GM10847 (cell line): ENCODE results near the gene EFNA4.

Source experiments
- POLR2A ChIP-seq: IDR thresholded peaks from 2 replicates; pipeline ENCODE4 v1.6.1; 2011; ENCODE audit not compliant: insufficient read length; ENCODE audit errors: extremely low read depth

EFNA4 gene

DNA sequence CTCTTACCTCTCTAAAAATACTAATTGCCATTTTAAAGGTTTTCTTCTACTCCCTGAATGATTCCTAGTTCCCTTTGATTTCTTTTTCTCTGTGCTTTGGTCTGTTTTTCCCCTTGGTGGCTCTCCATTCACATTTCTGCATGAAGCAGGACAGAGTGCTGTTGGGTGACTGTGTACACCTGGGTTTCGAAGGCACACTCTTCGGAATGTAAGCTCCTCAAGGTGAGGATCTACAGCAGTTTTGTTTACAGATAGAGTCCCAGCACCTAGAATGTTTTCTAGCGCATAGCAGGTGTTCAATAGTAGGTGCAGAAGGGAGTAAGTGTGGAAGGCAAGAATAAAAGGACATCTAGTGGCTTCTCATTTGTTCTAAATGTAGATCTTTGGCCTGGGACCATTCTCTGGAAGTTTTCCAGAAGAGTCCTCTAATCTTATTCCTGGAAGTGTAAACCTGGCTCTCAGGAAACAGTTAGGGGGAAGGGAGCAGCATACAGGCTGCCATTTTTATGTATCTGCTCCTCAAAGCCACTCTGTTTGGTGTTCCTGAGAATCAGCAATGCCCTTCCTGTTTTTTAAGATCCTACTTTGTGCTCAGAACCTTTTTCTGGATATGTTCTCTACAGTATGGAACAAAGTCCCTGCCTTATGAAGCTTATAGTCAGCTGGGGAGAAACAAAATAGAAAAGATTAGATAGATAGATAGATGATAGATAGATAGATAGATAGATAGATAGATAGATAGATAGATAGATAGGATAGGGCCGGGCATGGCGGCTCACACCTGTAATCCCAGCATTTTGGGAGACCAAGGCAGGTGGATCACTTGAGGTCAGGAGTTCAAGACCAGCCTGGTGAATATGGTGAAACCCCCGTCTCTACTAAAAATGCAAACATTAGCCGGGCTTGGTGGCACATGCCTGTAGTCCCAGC is 41.3 kb downstream of the EFNA4 start:
- TF ChIP-seq POLR2A = no peak

DNA sequence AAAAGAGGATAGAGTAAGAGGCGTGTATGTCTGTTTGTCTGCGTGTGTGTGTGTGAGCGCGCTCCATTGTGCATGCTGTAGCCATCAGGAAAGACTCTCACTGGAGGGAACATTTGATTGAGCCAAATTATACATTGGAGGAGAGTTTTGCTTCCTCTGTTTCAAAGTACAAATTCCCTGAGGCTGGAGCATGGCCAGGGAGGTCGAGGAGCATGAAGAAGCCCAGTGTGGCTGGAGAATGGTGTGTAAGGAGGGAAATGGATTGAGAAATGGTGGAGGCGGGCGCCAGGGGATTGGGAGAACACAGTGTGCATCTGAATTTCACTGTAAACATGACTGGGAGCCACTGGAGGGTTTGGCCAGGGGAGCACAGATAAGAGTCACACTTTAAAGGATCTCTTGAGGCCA is 42.1 kb downstream of the EFNA4 start:
- no peak for TF ChIP-seq POLR2A

DNA sequence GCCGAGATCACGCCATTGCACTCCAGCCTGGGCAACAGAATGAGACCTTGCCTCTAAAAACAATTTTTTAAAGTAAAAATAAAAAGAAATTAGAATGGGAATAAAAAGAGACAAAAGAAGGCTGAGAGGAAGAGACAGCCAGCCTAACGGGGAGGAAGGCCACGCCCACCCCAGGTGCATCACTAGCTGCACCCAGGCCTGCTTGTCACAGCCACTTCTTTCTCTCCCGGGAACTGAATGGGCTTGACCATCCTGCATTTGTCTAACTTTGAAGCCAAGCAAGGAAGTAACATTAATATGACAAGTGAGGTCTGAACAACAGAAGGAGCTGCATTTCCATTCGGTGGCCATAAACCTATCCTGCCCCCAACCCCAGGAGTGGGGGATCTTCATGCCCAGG is 43.3 kb downstream of the EFNA4 start:
- TF ChIP-seq POLR2A = no peak

DNA sequence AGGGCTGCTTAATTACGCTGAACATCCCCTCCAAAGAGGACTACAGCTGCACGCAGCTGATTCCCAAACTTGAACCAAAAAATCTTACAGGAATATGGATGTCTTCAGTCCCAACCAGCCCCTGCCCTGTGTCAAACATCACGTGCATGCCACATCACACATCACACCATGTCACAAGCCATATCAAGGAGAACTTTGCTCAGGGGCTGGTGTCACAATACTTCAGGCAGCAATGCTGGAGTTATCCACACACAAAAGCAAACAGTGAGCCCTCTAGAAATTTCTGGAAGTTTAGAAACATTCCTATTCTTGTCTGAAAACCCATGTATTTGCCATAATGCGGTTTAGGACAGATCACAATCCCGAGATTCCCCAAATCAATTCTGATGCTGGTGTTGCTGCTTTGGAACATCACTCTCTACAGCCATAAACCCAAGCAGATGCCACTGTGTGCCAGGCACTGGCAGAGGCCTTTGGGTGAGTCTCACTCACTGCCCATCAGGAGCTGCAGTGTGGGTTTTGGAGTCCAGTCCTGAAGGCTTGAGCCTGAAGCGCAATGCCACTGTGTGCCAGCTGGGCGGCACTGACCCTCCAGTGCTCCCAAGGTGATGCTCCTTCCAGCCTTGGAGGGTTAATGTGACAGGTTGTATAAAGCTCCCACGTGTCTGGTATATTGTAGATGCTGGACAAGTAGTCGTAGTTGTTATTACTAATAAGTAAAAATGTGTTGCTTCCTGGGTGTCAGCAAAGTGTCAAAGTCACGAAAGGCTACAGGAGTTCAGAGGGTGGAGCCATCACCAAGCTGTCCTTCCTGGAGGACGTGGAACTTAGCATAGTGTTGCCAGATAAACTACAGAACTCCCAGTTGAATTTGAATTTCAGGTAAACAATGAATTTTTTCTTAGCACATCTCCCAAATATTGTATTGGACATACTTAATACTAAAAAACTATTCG is 44.0 kb downstream of the EFNA4 start:
- no peak for TF ChIP-seq POLR2A

DNA sequence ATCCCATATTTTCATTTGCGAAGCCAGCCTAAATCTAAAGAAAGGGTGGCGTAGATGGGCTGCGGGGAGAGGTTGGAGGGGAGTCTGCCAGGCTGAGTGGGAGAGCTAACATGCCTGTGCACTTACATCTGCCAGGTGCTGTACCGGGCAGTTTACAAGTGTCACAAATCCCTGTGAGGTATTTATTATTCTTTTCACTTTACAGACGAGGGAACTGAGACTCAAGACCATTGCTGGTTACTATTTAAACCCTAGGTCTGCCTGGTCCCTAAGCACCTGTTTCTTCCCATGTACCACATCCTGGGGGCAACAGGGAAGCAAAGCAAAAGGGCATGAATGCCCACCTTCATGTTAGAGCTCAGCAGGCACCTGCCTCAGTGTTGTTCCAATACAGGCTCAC is 44.8 kb downstream of the EFNA4 start:
- TF ChIP-seq POLR2A = no peak

DNA sequence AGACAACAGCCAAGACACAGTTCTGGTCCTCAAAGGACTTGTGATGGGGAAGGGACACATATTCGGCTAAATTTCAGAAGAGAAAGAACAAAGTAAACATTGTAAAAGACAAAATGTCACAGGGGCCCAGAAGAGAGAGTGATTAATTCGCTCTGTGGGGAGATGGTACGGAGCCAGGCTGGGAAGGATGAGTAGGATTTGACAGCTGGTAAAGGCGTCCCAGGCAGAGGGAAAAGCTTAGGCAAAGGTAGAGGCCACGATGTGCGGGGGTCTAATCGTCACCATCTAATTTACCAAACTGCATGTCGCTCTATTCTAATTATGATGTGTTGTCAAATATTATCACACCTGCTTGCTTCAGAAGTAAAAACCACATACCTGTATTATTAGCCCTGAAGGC is 46.8 kb downstream of the EFNA4 start:
- no peak for TF ChIP-seq POLR2A

DNA sequence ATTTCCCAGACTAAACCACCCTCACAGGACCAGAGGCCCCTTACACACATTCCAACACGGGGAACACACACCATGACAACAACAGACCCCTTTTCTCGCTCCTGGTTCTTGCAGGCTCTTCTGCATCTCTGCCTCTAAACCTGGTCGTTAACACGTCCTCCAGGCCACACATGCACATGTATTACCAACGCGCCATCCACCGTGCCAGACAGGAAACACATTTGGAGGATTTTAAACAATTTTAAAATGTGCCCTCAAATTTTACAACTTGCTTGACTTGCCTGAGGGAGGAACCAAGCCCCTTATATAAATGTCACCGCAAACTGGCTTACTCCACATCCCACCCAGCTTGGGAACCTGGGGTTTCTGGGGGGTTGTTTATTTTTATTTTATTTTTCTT is 47.3 kb downstream of the EFNA4 start:
- TF ChIP-seq POLR2A = no peak

DNA sequence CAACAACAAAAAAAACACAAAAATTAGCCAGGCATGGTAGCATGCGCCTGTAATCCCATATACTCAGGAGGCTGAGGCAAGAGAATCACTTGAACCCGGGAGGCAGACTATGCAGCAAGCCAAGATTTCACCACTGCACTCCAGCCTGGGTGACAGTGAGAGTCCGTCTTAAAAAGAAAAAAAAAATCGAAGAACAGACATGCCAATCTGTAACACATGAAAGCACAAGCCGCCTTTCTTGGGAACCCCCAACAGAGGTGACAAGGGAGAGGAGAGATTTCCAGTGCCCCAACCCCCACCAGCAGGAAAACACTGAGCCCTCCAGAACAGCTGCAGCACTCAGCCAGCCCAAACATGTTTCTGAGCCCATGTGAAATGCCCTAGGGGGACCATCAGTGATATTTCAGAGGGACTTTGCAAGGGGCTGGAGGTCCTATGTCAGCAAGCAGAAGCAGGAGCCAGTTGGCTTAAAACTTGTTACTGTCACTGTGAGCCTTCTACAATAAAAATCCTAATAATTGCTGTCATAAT is 50.0 kb downstream of the EFNA4 start:
- no peak for TF ChIP-seq POLR2A

DNA sequence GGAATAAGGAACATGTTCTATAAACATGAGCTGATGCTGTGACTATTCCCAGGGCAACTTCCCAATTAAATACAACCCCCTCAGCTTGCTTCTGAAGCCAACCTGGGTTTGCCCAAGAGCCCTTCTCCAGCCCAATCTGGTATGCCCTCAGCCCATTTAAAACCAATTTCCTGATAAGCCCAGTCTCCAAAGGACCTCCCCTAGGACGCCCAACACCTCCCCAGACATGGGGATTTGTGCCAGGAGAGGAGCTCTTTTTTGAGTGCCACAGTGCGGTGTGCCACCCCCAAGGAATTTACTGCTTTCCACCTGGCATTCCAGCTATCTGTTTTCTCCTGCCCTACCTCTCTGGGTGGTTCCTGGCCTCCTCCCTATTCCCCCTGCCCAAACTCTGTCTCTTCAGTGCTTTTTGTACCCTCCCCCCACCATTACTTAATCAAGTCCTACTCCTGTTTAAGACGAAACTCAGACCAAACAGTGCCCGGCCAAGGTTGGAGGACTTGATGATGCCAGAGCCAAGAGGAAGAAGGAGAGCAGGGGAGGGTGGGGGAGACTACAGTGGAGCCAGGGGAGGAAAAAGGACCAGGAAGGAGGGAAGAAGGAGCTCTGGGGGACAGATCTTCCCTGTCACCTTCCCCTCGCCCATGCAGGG is 52.7 kb downstream of the EFNA4 start:
- TF ChIP-seq POLR2A = no peak

DNA sequence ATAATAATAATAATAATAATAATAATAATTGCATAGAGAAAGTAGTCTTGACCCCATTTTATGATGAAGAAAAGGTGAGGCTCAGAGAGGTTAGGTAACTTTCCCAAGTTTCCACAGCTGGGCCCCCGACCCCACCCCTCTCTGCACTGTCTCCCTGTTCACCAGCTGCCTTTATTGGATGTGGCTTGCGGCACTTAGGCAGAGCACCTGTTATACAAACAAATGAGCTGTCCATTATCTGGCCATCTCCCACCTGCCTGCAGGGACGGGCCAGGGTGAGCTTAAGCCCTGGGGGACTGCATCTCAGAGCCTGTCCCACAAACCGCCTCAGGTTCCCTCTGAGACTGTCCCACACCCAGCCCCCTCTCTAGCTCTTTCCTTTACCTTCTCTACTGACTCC is 54.1 kb downstream of the EFNA4 start:
- no peak for TF ChIP-seq POLR2A
